ENCODE data around the gene DAD1.
A peak's percentile ranks its signal among the peaks of the same experiment; 100 is the strongest.
"Not testable (repeated sequence)": the region's sequence is repeated elsewhere in the genome, so short reads cannot be mapped to it uniquely, and the experiment has no call there.

DAD1 gene

DNA sequence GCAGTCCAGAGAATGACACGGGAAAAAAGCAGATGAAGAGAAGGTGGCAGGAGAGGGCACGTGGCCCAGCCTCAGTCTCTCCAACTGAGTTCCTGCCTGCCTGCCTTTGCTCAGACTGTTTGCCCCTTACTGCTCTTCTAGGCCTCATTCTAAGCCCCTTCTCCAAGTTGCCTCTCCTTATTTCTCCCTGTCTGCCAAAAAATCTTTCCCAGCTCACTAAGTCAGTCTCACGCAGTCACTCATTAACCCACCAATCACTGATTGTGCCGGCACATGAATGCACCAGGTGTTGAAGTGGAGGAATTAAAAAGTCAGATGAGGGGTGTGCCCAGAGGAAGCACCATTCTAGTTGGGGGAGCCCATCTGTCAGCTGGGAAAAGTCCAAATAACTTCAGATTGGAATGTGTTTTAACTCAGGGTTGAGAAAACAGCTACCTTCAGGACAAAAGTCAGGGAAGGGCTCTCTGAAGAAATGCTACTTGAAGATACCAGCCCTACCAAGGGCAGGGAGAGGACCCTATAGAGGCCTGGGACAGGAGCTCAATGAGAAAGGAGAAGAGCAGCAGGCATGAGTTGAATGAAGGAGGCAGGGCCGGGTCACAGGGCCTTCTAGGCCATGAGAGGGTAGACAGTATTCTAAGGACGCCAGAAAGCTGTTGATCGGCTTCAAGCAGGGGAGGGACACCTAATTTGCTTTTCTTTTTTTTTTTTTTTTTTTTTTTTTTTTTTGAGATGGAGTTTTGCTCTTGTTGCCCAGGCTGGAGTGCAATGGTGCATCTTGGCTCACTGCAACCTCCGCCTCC, 40.9 kb downstream of the DAD1 start:
- Histone ChIP-seq H3K27me3 (ENCODE audit: insufficient read depth, low read length) (no peaks in the 10 kb centered on the region), H3K9me3 (ENCODE audit: insufficient read depth, low read depth, low read length) (no peaks in the 10 kb centered on the region), H3K9ac (ENCODE audit: low read depth, low read length) (no peak overlapping the region), H3K36me3 (ENCODE audit: insufficient read depth, low read depth, low read length) (no peaks in the 10 kb centered on the region), H3K4me3 (ENCODE audit: low read length) (no peak overlapping the region), H3K4me1 (ENCODE audit: insufficient read depth, low read length) (peaks cover 32% of the 10 kb centered on the region), H3K27ac (ENCODE audit: low read length) (no peak overlapping the region)

- Histone ChIP-seq H3K36me3 (ENCODE audit: insufficient read depth, low read depth, low read length) (no peaks in the 10 kb centered on the region), H3K4me1 (ENCODE audit: insufficient read depth, low read length) (peaks cover 32% of the 10 kb centered on the region), H3K9ac (ENCODE audit: low read depth, low read length) (no peak overlapping the region), H3K27ac (ENCODE audit: low read length) (no peak overlapping the region), H3K27me3 (ENCODE audit: insufficient read depth, low read length) (no peaks in the 10 kb centered on the region), H3K4me3 (ENCODE audit: low read length) (no peak overlapping the region), H3K9me3 (ENCODE audit: insufficient read depth, low read depth, low read length) (no peaks in the 10 kb centered on the region)
Measured at GRCh38 chr14:22547313-22547947, 41.6 kb downstream of the DAD1 start.

DNA sequence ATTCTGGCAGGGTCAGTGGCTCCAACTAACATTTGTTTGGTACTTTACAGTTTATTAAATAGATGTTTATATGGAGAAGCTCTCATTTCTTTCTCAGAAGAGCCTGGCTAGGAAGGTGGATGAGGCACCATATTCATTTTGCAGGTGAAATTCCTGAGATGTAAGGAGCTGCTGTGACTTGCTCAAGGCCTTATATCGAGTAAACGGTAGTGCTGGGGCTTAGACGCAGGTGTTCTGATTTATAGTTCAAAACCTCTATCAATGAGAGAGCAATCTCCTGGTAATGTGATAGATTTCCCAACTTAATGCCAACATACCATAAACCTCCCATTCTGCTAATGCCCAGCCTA, 42.3 kb downstream of the DAD1 start:
- Histone ChIP-seq H3K9ac (ENCODE audit: low read depth, low read length) (peak overlapping the region; percentile 52; the same call in 1 of the 2 replicates), H3K4me3 (ENCODE audit: low read length) (no peak overlapping the region; the same call in 1 of the 2 replicates), H3K9me3 (ENCODE audit: insufficient read depth, low read depth, low read length) (no peaks in the 10 kb centered on the region), H3K4me1 (ENCODE audit: insufficient read depth, low read length) (peaks cover 32% of the 10 kb centered on the region), H3K27ac (ENCODE audit: low read length) (peak overlapping the region; percentile 19), H3K27me3 (ENCODE audit: insufficient read depth, low read length) (no peaks in the 10 kb centered on the region), H3K36me3 (ENCODE audit: insufficient read depth, low read depth, low read length) (no peaks in the 10 kb centered on the region)

DNA sequence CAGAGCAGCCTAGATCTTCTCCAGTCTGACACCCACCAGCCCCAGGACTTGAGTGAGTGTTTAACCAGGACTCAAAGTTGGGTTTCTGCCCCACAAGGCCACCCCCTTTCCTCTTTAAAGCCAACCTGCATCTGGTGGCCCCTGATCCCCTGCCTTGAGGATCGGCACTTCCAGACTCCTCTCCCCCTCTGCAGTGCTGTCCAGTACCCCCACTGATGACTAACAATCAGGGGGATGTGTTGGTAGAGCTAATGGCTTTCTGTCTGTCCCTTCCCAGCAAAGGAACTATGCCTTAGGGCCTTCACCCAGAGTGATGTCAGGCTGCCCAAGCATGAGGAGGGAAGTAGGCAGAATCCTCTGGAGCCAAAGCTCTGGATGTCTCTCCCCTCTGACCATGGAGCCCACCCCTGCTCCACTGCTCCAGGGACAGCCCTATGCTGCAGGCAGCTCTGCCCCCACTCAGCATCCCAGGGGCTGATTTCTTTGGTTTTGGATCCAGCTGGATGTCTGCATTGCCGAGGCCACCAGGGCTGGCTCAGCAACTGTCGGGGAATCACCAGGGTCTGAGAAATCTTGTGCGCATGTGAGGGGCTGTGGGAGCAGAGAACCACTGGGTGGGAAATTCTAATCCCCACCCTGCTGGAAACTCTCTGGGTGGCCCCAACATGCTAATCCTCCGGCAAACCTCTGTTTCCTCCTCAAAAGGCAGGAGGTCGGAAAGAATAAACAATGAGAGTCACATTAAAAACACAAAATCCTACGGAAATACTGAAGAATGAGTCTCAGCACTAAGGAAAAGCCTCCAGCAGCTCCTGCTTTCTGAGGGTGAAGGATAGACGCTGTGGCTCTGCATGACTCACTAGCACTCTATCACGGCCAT, 42.9 kb downstream of the DAD1 start:
- Histone ChIP-seq H3K27ac (ENCODE audit: low read length) (peak overlapping the region; percentile 19), H3K4me3 (ENCODE audit: low read length) (no peak overlapping the region; the same call in 1 of the 2 replicates)

DNA sequence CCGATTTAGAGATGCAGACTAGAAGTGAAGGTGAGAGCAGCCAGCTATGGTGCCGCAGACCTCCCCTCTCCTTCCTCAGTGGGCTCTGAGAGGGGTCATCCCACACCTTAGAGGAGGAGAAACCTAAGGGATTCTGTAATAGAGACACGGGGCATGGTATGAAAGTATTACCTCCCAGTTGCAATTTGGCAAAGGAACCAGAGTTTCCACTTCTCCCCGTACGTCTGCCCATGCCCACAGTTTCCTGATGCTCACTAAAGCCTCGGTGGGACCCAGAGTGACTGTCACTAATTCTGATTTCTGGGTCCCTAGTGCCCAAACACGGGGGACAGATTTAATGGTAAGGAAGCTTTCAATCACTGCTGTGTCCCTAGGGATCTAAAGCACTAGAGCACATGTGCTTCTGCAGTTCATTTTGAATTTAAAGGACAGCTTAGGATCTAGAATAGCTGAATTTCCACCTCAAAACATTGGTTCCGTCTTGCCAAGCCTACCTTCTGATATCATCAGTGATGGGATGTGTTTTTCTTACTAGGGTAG, 44.1 kb downstream of the DAD1 start:
- Histone ChIP-seq H3K36me3 (ENCODE audit: insufficient read depth, low read depth, low read length) (no peaks in the 10 kb centered on the region), H3K27ac (ENCODE audit: low read length) (no peak overlapping the region), H3K4me1 (ENCODE audit: insufficient read depth, low read length) (peaks cover 24% of the 10 kb centered on the region), H3K4me3 (ENCODE audit: low read length) (no peak overlapping the region), H3K27me3 (ENCODE audit: insufficient read depth, low read length) (no peaks in the 10 kb centered on the region), H3K9me3 (ENCODE audit: insufficient read depth, low read depth, low read length) (no peaks in the 10 kb centered on the region), H3K9ac (ENCODE audit: low read depth, low read length) (no peak overlapping the region)

More for the DNA sequence above, 42.9 kb downstream of the DAD1 start:
- Histone ChIP-seq H3K4me1 (ENCODE audit: insufficient read depth, low read length) (peaks cover 32% of the 10 kb centered on the region), H3K9me3 (ENCODE audit: insufficient read depth, low read depth, low read length) (no peaks in the 10 kb centered on the region), H3K9ac (ENCODE audit: low read depth, low read length) (peak overlapping the region; percentile 52; the same call in 1 of the 2 replicates), H3K27me3 (ENCODE audit: insufficient read depth, low read length) (no peaks in the 10 kb centered on the region), H3K36me3 (ENCODE audit: insufficient read depth, low read depth, low read length) (no peaks in the 10 kb centered on the region)

- Histone ChIP-seq H3K27me3 (ENCODE audit: insufficient read depth, low read length) (no peaks in the 10 kb centered on the region), H3K9ac (ENCODE audit: low read depth, low read length) (no peak overlapping the region), H3K36me3 (ENCODE audit: insufficient read depth, low read depth, low read length) (no peaks in the 10 kb centered on the region), H3K4me3 (ENCODE audit: low read length) (no peak overlapping the region), H3K27ac (ENCODE audit: low read length) (no peak overlapping the region), H3K4me1 (ENCODE audit: insufficient read depth, low read length) (peaks cover 18% of the 10 kb centered on the region), H3K9me3 (ENCODE audit: insufficient read depth, low read depth, low read length) (no peaks in the 10 kb centered on the region)
Measured at GRCh38 chr14:22544406-22544805, 44.6 kb downstream of the DAD1 start.

- not testable (repeated sequence) for H3K9me3 ChIP-seq (ENCODE audit: insufficient read depth, low read depth, low read length); H3K9ac ChIP-seq (ENCODE audit: low read depth, low read length); H3K4me3 ChIP-seq (ENCODE audit: low read length); H3K36me3 ChIP-seq (ENCODE audit: insufficient read depth, low read depth, low read length); H3K27me3 ChIP-seq (ENCODE audit: insufficient read depth, low read length); H3K27ac ChIP-seq (ENCODE audit: low read length)
- H3K4me1 ChIP-seq (ENCODE audit: insufficient read depth, low read length), result peaks cover 18% of the 10 kb centered on the region; the same call in 1 of the 2 replicates
Measured at GRCh38 chr14:22543570-22544357, 45.3 kb downstream of the DAD1 start.

DNA sequence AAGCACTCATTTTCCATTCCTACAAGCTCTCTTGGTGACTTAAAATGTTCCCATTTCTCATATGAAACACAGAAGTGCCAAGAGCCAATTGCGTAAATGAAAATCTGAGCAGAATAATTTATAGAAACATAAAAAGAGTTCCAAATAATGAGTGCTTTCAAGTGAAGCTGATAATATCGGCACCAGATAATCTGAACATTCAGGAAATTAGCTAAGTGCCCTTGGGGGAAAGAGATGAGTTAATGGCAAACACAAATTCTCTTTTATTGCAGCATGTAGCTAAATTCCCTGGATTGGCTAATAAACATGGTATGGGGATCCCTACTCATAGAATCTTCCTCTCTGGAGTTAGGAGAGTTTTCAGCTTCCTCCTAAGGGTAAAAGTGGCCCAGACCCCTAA, 46.7 kb downstream of the DAD1 start:
- H3K27me3 ChIP-seq (ENCODE audit: insufficient read depth, low read length), result no peaks in the 10 kb centered on the region
- H3K27ac ChIP-seq (ENCODE audit: low read length), result no peak overlapping the region
- H3K4me3 ChIP-seq (ENCODE audit: low read length), result no peak overlapping the region
- no peaks in the 10 kb centered on the region; the same call in 1 of the 2 replicates for H3K9me3 ChIP-seq (ENCODE audit: insufficient read depth, low read depth, low read length)
- H3K9ac ChIP-seq (ENCODE audit: low read depth, low read length), result no peak overlapping the region
- no peaks in the 10 kb centered on the region for H3K36me3 ChIP-seq (ENCODE audit: insufficient read depth, low read depth, low read length)
- peaks cover 16% of the 10 kb centered on the region; the same call in 1 of the 2 replicates for H3K4me1 ChIP-seq (ENCODE audit: insufficient read depth, low read length)

DNA sequence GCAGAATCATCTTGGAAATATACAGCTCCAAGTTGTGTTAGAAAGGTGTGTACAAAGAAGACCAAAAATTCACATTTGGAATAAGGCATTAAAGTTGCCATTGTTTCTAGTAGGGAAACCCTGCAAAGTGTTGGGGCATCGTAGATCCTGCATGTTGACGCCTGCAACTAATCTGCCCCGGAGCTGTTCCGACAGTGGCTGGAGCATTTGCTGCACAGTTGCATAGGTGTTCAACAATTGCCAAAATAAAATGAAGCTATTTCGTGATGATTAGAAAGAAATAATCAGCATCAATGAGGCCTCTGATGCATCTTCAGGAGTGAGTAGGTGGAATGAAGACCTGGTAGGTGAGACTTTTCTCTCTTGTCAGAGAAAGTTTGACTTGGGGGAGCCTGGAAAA, 47.3 kb downstream of the DAD1 start:
- no peak overlapping the region for H3K4me3 ChIP-seq (ENCODE audit: low read length)
- H3K27ac ChIP-seq (ENCODE audit: low read length), result no peak overlapping the region
- no peaks in the 10 kb centered on the region for H3K27me3 ChIP-seq (ENCODE audit: insufficient read depth, low read length)
- H3K4me1 ChIP-seq (ENCODE audit: insufficient read depth, low read length), result peaks cover 9% of the 10 kb centered on the region; the same call in 1 of the 2 replicates
- no peak overlapping the region for H3K9ac ChIP-seq (ENCODE audit: low read depth, low read length)
- H3K36me3 ChIP-seq (ENCODE audit: insufficient read depth, low read depth, low read length), result no peaks in the 10 kb centered on the region
- H3K9me3 ChIP-seq (ENCODE audit: insufficient read depth, low read depth, low read length), result no peaks in the 10 kb centered on the region; the same call in 1 of the 2 replicates

GRCh38 chr14:22540811-22541360, 48.1 kb downstream of the DAD1 start:
- no peaks in the 10 kb centered on the region; the same call in 1 of the 2 replicates for H3K9me3 ChIP-seq (ENCODE audit: insufficient read depth, low read depth, low read length)
- H3K36me3 ChIP-seq (ENCODE audit: insufficient read depth, low read depth, low read length), result no peaks in the 10 kb centered on the region
- peaks cover 1% of the 10 kb centered on the region; the same call in 1 of the 2 replicates for H3K4me1 ChIP-seq (ENCODE audit: insufficient read depth, low read length)
- no peak overlapping the region for H3K27ac ChIP-seq (ENCODE audit: low read length)
- H3K27me3 ChIP-seq (ENCODE audit: insufficient read depth, low read length), result no peaks in the 10 kb centered on the region
- no peak overlapping the region for H3K4me3 ChIP-seq (ENCODE audit: low read length)
- no peak overlapping the region for H3K9ac ChIP-seq (ENCODE audit: low read depth, low read length)
